GM12878 (cell line): Measurements from ENCODE around the gene AGT.

ENCODE experiments used
- BRCA1 ChIP-seq: IDR thresholded peaks from 2 replicates; pipeline ENCODE4 v1.6.1; 2011; ENCODE audit warnings: low read depth, low read length, improper control_type of control experiment
- CEBPB ChIP-seq, 2 experiments: fragments of 150-350 bp in 1 of 2; IDR thresholded peaks; 2 replicates each; pipeline ENCODE4 v1.6.1; 2012 to 2014; ENCODE audit warnings: low read depth in 2 of 2, low read length in 2 of 2, borderline replicate concordance in 1 of 2, inconsistent platforms in 1 of 2
- CHD4 ChIP-seq: fragments of 200-600 bp; sonication (generic); IDR thresholded peaks from 2 replicates; pipeline ENCODE4 v1.6.1; 2016; ENCODE audit warnings: mild to moderate bottlenecking
- ETV6 ChIP-seq, 2 experiments: fragments of 450-650 bp in 1 of 2; IDR thresholded peaks in 1 of 2; conservative IDR thresholded peaks in 1 of 2; 2 replicates each; pipeline ENCODE4 v1.6.1; 2014; ENCODE audit warnings: antibody characterized with exemption in 1 of 2, borderline replicate concordance in 1 of 2, low read depth in 1 of 2, mild to moderate bottlenecking in 1 of 2, moderate library complexity in 1 of 2
- FOS ChIP-seq: IDR thresholded peaks from 3 replicates; pipeline ENCODE4 v1.6.1; 2011; ENCODE audit warnings: borderline replicate concordance; ENCODE audit not compliant: insufficient read length; ENCODE audit errors: extremely low read depth
- GABPA ChIP-seq: IDR thresholded peaks from 2 replicates; pipeline ENCODE4 v1.6.1; 2014; ENCODE audit warnings: antibody characterized with exemption, low read depth, mild to moderate bottlenecking, inconsistent platforms
- MYC ChIP-seq: IDR thresholded peaks from 2 replicates; pipeline ENCODE4 v1.6.1; 2011; ENCODE audit warnings: mild to moderate bottlenecking, low read length, moderate library complexity, inconsistent platforms; ENCODE audit not compliant: insufficient read depth, insufficient replicate concordance, insufficient read length, severe bottlenecking
- POLR2A ChIP-seq: IDR thresholded peaks from 2 replicates; pipeline ENCODE4 v1.6.1; 2011; ENCODE audit warnings: low read depth, mild to moderate bottlenecking, low read length
- RAD21 ChIP-seq: IDR thresholded peaks from 2 replicates; pipeline ENCODE4 v1.6.1; 2011; ENCODE audit warnings: mild to moderate bottlenecking, low read depth, low read length, moderate library complexity; ENCODE audit not compliant: insufficient read depth
- SIN3A ChIP-seq: IDR thresholded peaks from 2 replicates; pipeline ENCODE4 v1.6.1; 2012; ENCODE audit warnings: low read depth, low read length, improper control_type of control experiment
- STAT3 ChIP-seq: IDR thresholded peaks from 2 replicates; pipeline ENCODE4 v1.6.1; 2011; ENCODE audit warnings: low read depth, low read length, improper control_type of control experiment
- TF ChIP-seq, protein P1 (sequence below), 3 experiments: IDR thresholded peaks in 2 of 3; conservative IDR thresholded peaks in 1 of 3; 2 replicates each; pipeline ENCODE4 v1.5.1; 2011; ENCODE audit warnings: low read depth in 3 of 3, low read length in 3 of 3, mild to moderate bottlenecking in 3 of 3, control low read depth in 2 of 3, moderate library complexity in 2 of 3, inconsistent platforms in 1 of 3, mixed read lengths in 1 of 3; ENCODE audit not compliant: control insufficient read depth in 2 of 3, insufficient read depth in 1 of 3; ENCODE audit errors: extremely low read depth in 1 of 3
- TF ChIP-seq, protein P2 (sequence below): fragments of 450-650 bp; IDR thresholded peaks from 2 replicates; pipeline ENCODE4 v1.6.1; 2017; ENCODE audit warnings: borderline replicate concordance
- TF ChIP-seq, protein P3 (sequence below): IDR thresholded peaks from 2 replicates; pipeline ENCODE4 v1.6.1; 2012; ENCODE audit warnings: low read depth, low read length, improper control_type of control experiment

DNA sequence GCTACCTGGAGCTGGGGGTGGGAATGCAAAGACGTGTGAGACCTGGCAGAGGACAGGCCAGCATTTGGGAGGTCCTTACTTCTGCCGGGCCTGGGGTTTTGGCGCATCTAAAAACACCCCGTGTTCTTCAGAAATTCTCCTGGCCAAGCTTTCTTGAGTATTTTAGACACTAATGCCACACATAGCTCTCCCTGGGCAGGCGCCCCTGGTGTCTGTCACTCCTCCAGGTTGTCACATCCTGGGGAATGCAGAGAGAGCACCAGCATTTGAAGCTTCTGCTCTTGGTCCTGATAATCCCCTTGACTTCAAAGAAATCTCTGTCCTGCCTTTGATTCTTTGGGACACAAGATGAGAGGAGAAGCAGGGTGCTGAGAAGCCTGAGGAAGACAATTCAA lies 39.3 kb upstream of the AGT start:
- no peak for TF ChIP-seq SIN3A
- TF ChIP-seq, protein P1, sequence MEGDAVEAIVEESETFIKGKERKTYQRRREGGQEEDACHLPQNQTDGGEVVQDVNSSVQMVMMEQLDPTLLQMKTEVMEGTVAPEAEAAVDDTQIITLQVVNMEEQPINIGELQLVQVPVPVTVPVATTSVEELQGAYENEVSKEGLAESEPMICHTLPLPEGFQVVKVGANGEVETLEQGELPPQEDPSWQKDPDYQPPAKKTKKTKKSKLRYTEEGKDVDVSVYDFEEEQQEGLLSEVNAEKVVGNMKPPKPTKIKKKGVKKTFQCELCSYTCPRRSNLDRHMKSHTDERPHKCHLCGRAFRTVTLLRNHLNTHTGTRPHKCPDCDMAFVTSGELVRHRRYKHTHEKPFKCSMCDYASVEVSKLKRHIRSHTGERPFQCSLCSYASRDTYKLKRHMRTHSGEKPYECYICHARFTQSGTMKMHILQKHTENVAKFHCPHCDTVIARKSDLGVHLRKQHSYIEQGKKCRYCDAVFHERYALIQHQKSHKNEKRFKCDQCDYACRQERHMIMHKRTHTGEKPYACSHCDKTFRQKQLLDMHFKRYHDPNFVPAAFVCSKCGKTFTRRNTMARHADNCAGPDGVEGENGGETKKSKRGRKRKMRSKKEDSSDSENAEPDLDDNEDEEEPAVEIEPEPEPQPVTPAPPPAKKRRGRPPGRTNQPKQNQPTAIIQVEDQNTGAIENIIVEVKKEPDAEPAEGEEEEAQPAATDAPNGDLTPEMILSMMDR (IDR thresholded peaks at IDR 0.05 in 2 of 3, conservative IDR thresholded peaks at IDR 0.05 in 1 of 3; ENCODE audit: control insufficient read depth in 2 of 3, extremely low read depth in 1 of 3, insufficient read depth in 1 of 3, low read depth in 3 of 3, low read length in 3 of 3), result no peak
- TF ChIP-seq MYC, result no peak
- no peak for TF ChIP-seq POLR2A
- TF ChIP-seq, protein P2, sequence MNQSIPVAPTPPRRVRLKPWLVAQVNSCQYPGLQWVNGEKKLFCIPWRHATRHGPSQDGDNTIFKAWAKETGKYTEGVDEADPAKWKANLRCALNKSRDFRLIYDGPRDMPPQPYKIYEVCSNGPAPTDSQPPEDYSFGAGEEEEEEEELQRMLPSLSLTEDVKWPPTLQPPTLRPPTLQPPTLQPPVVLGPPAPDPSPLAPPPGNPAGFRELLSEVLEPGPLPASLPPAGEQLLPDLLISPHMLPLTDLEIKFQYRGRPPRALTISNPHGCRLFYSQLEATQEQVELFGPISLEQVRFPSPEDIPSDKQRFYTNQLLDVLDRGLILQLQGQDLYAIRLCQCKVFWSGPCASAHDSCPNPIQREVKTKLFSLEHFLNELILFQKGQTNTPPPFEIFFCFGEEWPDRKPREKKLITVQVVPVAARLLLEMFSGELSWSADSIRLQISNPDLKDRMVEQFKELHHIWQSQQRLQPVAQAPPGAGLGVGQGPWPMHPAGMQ, result no peak
- no peak for TF ChIP-seq GABPA
- no peak for TF ChIP-seq CEBPB (IDR thresholded peaks at IDR 0.05; ENCODE audit: borderline replicate concordance in 1 of 2, low read depth in 2 of 2, low read length in 2 of 2)
- TF ChIP-seq RAD21, result no peak
- TF ChIP-seq STAT3, result no peak
- TF ChIP-seq CHD4, result no peak
- no peak for TF ChIP-seq FOS
- no peak for TF ChIP-seq BRCA1
- TF ChIP-seq ETV6 (conservative IDR thresholded peaks at IDR 0.05 in 1 of 2, IDR thresholded peaks at IDR 0.05 in 1 of 2; ENCODE audit: borderline replicate concordance in 1 of 2, low read depth in 1 of 2), result no peak
- TF ChIP-seq, protein P3, sequence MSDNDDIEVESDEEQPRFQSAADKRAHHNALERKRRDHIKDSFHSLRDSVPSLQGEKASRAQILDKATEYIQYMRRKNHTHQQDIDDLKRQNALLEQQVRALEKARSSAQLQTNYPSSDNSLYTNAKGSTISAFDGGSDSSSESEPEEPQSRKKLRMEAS, result no peak
